ENCODE data around the gene ZSCAN26. TPM values are rescaled to one million over a fixed set of nuclear protein-coding genes. Genes with fewer than 3 reads are reported as not detected.

ZSCAN26 gene
- total and polyA plus RNA-seq, 2 of the 4 experiments (the other 2 are of a cell fraction): 13.1 to 42.1 TPM

DNA sequence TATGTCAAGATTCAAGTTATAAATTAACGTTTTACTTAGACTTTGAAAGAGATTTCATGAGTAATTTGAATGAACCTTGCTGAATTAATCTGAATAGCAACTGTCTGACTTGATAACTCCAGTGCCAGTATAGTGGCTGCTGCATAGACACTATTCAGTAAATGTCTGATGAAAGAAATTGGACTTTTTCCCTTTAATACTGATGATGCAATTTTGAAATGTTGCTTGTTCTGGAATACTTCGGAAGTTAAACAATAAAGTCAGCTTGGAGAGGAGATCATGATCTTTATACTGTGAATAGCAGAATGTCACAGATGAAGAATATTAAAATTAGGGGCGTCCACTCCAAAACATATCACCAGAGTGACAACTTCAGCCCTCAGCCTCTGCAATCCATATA is 10.8 kb downstream of the ZSCAN26 start:
- Histone ChIP-seq H2AFZ (replicated peaks; ENCODE audit: low read length, poor library complexity) (no peak overlapping the region), H2AK9ac (replicated peaks; ENCODE audit: low read depth, low read length, poor library complexity) (no peak overlapping the region), H2BK120ac (ENCODE audit: low read depth, low read length) (no peak overlapping the region), H3K9me1 (ENCODE audit: insufficient read depth, low read length) (no peaks in the 10 kb centered on the region), H4K91ac (ENCODE audit: insufficient read depth, low read depth, low read length) (no peak overlapping the region), H3K79me1 (ENCODE audit: low read depth in 1 of 2, low read length in 2 of 2) (peaks cover 7 to 13% of the 10 kb centered on the region in 2 experiments), H3K4ac (ENCODE audit: low read depth, low read length) (no peak overlapping the region), H4K8ac (ENCODE audit: low read depth in 2 of 2, low read length in 2 of 2) (no peak overlapping the region), H3K23ac (ENCODE audit: low read depth, low read length) (no peak overlapping the region), H4K5ac (ENCODE audit: low read depth, low read length) (no peak overlapping the region), H4K20me1 (ENCODE audit: insufficient read depth, low read length) (no peaks in the 10 kb centered on the region), H3K27ac (ENCODE audit: insufficient read depth, low read length) (no peak overlapping the region), H3K4me2 (ENCODE audit: low read depth, low read length) (no peak overlapping the region), H3K36me3 (ENCODE audit: control insufficient read depth, insufficient read depth, low read length) (peaks cover 15% of the 10 kb centered on the region), H3K27me3 (ENCODE audit: control insufficient read depth, insufficient read depth, low read length) (no peaks in the 10 kb centered on the region), H3K4me1 (ENCODE audit: control insufficient read depth, insufficient read depth, low read length) (peaks cover 3% of the 10 kb centered on the region; the same call in 1 of the 2 replicates), H2AK5ac (ENCODE audit: low read depth, low read length) (no peak overlapping the region), H2BK15ac (ENCODE audit: low read depth, low read length) (no peak overlapping the region), H3K18ac (ENCODE audit: low read depth, low read length) (no peak overlapping the region), H3K14ac (replicated peaks; ENCODE audit: low read depth, low read length) (no peak overlapping the region), H3K4me3 (ENCODE audit: insufficient read depth, low read depth, low read length) (no peak overlapping the region), H3K9ac (ENCODE audit: low read depth, low read length) (no peak overlapping the region), H3K56ac (ENCODE audit: extremely low read depth, insufficient read depth, low read length) (no peak overlapping the region), H3K9me3 (ENCODE audit: control insufficient read depth, insufficient read depth, low read length) (no peaks in the 10 kb centered on the region), H2BK20ac (ENCODE audit: low read depth, low read length) (no peak overlapping the region), H2BK5ac (ENCODE audit: low read depth, low read length, poor library complexity, severe bottlenecking) (no peak overlapping the region)
- in situ Hi-C loops (cut with MboI; ENCODE audit: low sequenced_read_pairs): no loop called here
- intact Hi-C loops (cut with micrococcal nuclease): no loop called here
- dilution Hi-C loops (cut with HindIII; ENCODE audit: low sequenced_read_pairs, unreplicated experiment): no loop called here
- ATAC-seq (ENCODE audit: low read depth) (no peak), DNase-seq (no peak)
- CTCF ChIA-PET: interaction anchor here (0.6 kb wide), 1 partner anchor 1153 kb away, joined by 3 read pairs; no protein-coding TSS in a partner anchor
- 0 out of 2 replicates have a peak, but pooled peaks have one; percentile 44 for TF ChIP-seq CEBPB (IDR thresholded peaks at IDR 0.05; ENCODE audit: low read depth, low read length)
- TF ChIP-seq SMC3 (IDR thresholded peaks at IDR 0.05; ENCODE audit: low read depth, low read length): no peak
- TF ChIP-seq, protein P1, sequence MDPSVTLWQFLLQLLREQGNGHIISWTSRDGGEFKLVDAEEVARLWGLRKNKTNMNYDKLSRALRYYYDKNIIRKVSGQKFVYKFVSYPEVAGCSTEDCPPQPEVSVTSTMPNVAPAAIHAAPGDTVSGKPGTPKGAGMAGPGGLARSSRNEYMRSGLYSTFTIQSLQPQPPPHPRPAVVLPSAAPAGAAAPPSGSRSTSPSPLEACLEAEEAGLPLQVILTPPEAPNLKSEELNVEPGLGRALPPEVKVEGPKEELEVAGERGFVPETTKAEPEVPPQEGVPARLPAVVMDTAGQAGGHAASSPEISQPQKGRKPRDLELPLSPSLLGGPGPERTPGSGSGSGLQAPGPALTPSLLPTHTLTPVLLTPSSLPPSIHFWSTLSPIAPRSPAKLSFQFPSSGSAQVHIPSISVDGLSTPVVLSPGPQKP (IDR thresholded peaks at IDR 0.05; ENCODE audit: borderline replicate concordance, low read depth, low read length): no peak
- no peak for TF ChIP-seq POLR2A (IDR thresholded peaks at IDR 0.05; ENCODE audit: low read depth, low read length)
- TF ChIP-seq RFX5 (IDR thresholded peaks at IDR 0.05; ENCODE audit: low read depth, low read length): no peak
- no peak for TF ChIP-seq USF2 (IDR thresholded peaks at IDR 0.05; ENCODE audit: low read depth, low read length)
- WGBS, 2 experiments (ENCODE audit: extremely low coverage in 2 of 2, insufficient read length in 1 of 2): no CpG with 5 or more reads among the region's 3 CpGs
- POLR2A ChIA-PET (ENCODE audit: unreplicated experiment): no interaction called here
- no TSS peak for BruUV-seq (replicated peaks)

All from IMR-90 (cell line).